GM21447 (cell line): ENCODE measurements around the gene MYOZ3.
A peak's percentile ranks its signal among the peaks of the same experiment; 100 is the strongest.

Source experiments
- ATAC-seq: cut with Tn5 transposase; IDR thresholded peaks from one replicate; pipeline ENCODE4 v1.9.1; 2021; ENCODE audit not compliant: unreplicated experiment

The MYOZ3 gene

GRCh38 chr5:150661086-150661485 is at the start of gene MYOZ3:
TSS of gene MYOZ3 (plus strand) at chr5:150661251. CDS start at chr5:150662942, 1,691 bp downstream.
- ATAC-seq, result no peak

GRCh38 chr5:150612405-150612804 is 48.6 kb upstream of the MYOZ3 start:
- ATAC-seq, result no peak

- no peak for ATAC-seq
Measured at GRCh38 chr5:150612905-150613670, 48.0 kb upstream of the MYOZ3 start.

GRCh38 chr5:150613991-150614660 is 46.9 kb upstream of the MYOZ3 start:
- no peak for ATAC-seq

GRCh38 chr5:150614661-150615060 is 46.4 kb upstream of the MYOZ3 start:
- no peak for ATAC-seq

- no peak for ATAC-seq
Measured at GRCh38 chr5:150615141-150615699, 45.8 kb upstream of the MYOZ3 start.

- ATAC-seq, result no peak
Measured at GRCh38 chr5:150616024-150616470, 45.0 kb upstream of the MYOZ3 start.

GRCh38 chr5:150616506-150616905 is 44.5 kb upstream of the MYOZ3 start:
- ATAC-seq, result no peak

- no peak for ATAC-seq
Measured at GRCh38 chr5:150618163-150618562, 42.9 kb upstream of the MYOZ3 start.

- ATAC-seq, result no peak
Measured at GRCh38 chr5:150618588-150619281, 42.3 kb upstream of the MYOZ3 start.

GRCh38 chr5:150619359-150620230 is 41.5 kb upstream of the MYOZ3 start:
- ATAC-seq, result no peak

- ATAC-seq, result no peak
Measured at GRCh38 chr5:150621301-150621700, 39.8 kb upstream of the MYOZ3 start.

- no peak for ATAC-seq
Measured at GRCh38 chr5:150622157-150622556, 38.9 kb upstream of the MYOZ3 start.

- no peak for ATAC-seq
Measured at GRCh38 chr5:150623152-150623877, 37.7 kb upstream of the MYOZ3 start.

GRCh38 chr5:150623878-150624216 is 37.2 kb upstream of the MYOZ3 start:
- no peak for ATAC-seq

GRCh38 chr5:150624334-150625163 is 36.5 kb upstream of the MYOZ3 start:
- ATAC-seq, result no peak

- ATAC-seq, result no peak
Measured at GRCh38 chr5:150625164-150625535, 35.9 kb upstream of the MYOZ3 start.

GRCh38 chr5:150625831-150626746 is 35.0 kb upstream of the MYOZ3 start:
- peak; percentile 52 for ATAC-seq
